Calu3 (cell line): Measurements from ENCODE around the gene CLCA1. TPM values are rescaled to one million over a fixed set of nuclear protein-coding genes. Genes with fewer than 3 reads are reported as not detected.
"Not testable (repeated sequence)": the region's sequence is repeated elsewhere in the genome, so short reads cannot be mapped to it uniquely, and the experiment has no call there.

ENCODE experiments used
- BruUV-seq: library from RNA; stranded (reverse); fragments of 400-500 nt; replicated peaks from 2 replicates; lab custom pipeline; 2021; lab: Mats Ljungman, UMichigan
- CTCF ChIA-PET: fragments of 300-600 bp; sonication (Branson Sonifier 250); formaldehyde crosslinking; loops from one replicate; lab custom pipeline; 2022; ENCODE audit warnings: antibody characterized with exemption; lab: Charles Lee
- DNase-seq: peaks from one replicate; pipeline ENCODE4 v3.0.0; 2022
- H3K27ac Mint-ChIP-seq: one replicate; pipeline ENCODE4 v1.8.0; 2022; ENCODE audit warnings: mixed read lengths; ENCODE audit not compliant: unreplicated experiment
- H3K27me3 Mint-ChIP-seq: one replicate; pipeline ENCODE4 v1.8.0; 2022; ENCODE audit warnings: mixed read lengths; ENCODE audit not compliant: unreplicated experiment
- H3K36me3 Mint-ChIP-seq: one replicate; pipeline ENCODE4 v1.8.0; 2022; ENCODE audit warnings: mild to moderate bottlenecking, moderate library complexity, mixed read lengths; ENCODE audit not compliant: insufficient read depth, unreplicated experiment
- H3K4me1 Mint-ChIP-seq: one replicate; pipeline ENCODE4 v1.8.0; 2022; ENCODE audit warnings: mild to moderate bottlenecking, low read depth, mixed read lengths; ENCODE audit not compliant: unreplicated experiment
- H3K4me3 Mint-ChIP-seq: one replicate; pipeline ENCODE4 v1.8.0; 2022; ENCODE audit warnings: mild to moderate bottlenecking, low read depth, moderate library complexity, mixed read lengths; ENCODE audit not compliant: unreplicated experiment
- H3K9me3 Mint-ChIP-seq: one replicate; pipeline ENCODE4 v1.8.0; 2022; ENCODE audit warnings: low read depth, mixed read lengths; ENCODE audit not compliant: unreplicated experiment
- CTCF ChIP-seq: fragments of 200-600 bp; IDR thresholded peaks from one replicate; pipeline ENCODE4 v1.8.0; 2022; ENCODE audit warnings: antibody characterized with exemption; ENCODE audit not compliant: unreplicated experiment
- intact Hi-C: fragments of 100-400 bp; cut with micrococcal nuclease; formaldehyde crosslinking; loops from one replicate; pipeline ENCODE4 v1.10.0; 2022; ENCODE audit not compliant: unreplicated experiment
- total RNA-seq: library from RNA; stranded (reverse); gene quantifications from 2 replicates; pipeline ENCODE4 v1.2.3, GENCODE V29; 2022

CLCA1 gene
- total RNA-seq, 1 experiment from 2014 or later, result not detected

GRCh38 chr1:86500714-86501113 lies 32.0 kb downstream of the CLCA1 start:
- intact Hi-C loops, result no loop called here
- CTCF ChIA-PET, result no interaction called here
- no peak for DNase-seq
- Mint-ChIP-seq H3K4me1 (peaks cover 26% of the 10 kb centered on the region), H3K9me3 (no peaks in the 10 kb centered on the region), H3K4me3 (no peak overlapping the region), H3K36me3 (peaks cover 6% of the 10 kb centered on the region), H3K27me3 (peaks cover 31% of the 10 kb centered on the region), H3K27ac (no peak overlapping the region)
- BruUV-seq, result no TSS peak
- no peak for TF ChIP-seq CTCF

DNA sequence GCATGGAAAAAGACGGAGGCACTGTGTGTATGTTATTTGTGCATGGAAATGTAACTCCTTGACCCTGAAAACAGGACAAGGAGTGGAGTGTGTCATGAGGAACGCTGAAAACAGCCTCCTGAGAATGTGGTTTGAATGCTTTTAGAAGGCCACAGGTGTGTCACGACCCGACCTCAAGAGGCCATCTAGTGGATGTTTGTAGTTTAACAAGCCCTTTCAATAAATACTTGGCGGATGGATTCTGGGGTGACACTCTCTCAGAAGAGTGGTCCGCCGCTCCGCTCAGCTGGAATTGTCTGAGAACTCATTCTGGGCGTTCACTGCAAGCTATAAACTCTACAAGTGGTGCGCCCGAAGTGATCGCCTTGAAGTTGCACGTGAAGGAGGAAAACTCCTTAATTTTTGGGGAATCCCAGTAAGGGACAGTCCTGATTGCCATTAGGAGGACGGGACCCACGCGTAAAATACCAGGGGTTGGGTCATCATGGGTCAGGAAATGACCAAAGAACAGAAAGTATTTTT lies 33.5 kb downstream of the CLCA1 start:
- DNase-seq, result peak; percentile 48
- H3K36me3 Mint-ChIP-seq, BruUV-seq, H3K9me3 Mint-ChIP-seq: not testable (repeated sequence)
- peak overlapping the region; percentile 76 for H3K4me3 Mint-ChIP-seq
- intact Hi-C loops, result loop anchor here (1.0 kb wide), 3 partner anchors 28 to 122 kb away; no protein-coding TSS in a partner anchor
- H3K4me1 Mint-ChIP-seq, result peaks cover 26% of the 10 kb centered on the region
- peak; percentile 50 for TF ChIP-seq CTCF
- CTCF ChIA-PET, result interaction anchor here (0.6 to 0.8 kb wide), 2 partner anchors 64 to 122 kb away, joined by 3 to 5 read pairs; no protein-coding TSS in a partner anchor
- H3K27ac Mint-ChIP-seq, result peak overlapping the region; percentile 21
- H3K27me3 Mint-ChIP-seq, result peaks cover 20% of the 10 kb centered on the region

DNA sequence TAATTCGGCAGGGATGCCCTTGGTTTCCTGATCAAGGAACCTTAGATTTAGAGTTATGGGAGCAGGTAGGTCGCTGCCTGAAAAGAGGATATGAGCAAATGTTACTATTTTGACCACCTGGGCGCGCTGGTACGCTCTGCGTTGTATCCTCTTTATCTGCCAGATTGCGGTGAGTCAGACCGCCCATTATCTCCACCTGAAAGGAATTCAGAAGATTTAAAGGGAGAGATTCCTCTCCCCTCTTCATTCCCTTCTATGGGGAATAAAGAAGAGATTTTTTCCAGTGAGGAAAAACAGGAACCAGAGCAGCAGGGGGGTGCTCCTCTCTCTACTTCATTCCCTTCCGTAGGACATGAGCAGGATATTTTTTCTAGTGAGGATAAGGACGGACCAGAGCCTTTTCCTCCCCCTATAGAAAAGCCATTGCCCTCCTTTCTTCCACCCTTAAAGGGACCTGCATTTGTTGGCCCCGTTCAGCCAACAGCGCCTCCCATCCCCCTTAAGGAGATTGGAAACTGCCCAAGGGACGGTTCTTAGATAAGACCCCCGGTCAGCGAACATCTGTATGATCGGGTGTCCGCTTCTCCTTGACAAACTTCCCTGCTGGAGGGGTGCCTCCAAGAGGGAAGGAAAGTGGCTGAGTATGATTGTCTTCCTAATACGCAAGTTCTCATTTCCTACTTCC lies 34.1 kb downstream of the CLCA1 start:
- peaks cover 6% of the 10 kb centered on the region for H3K36me3 Mint-ChIP-seq
- CTCF ChIA-PET, result interaction anchor here (0.8 kb wide), 1 partner anchor 123 kb away, joined by 5 read pairs; no protein-coding TSS in a partner anchor
- peaks cover 14% of the 10 kb centered on the region for H3K27me3 Mint-ChIP-seq
- H3K9me3 Mint-ChIP-seq, result no peaks in the 10 kb centered on the region
- no peak for TF ChIP-seq CTCF
- BruUV-seq, result no TSS peak
- intact Hi-C loops, result loop anchor here (1.0 kb wide), 3 partner anchors 29 to 123 kb away; no protein-coding TSS in a partner anchor
- DNase-seq, result peak; percentile 46
- peak overlapping the region; percentile 76 for H3K4me3 Mint-ChIP-seq
- H3K27ac Mint-ChIP-seq, result peak overlapping the region; percentile 21
- peaks cover 26% of the 10 kb centered on the region for H3K4me1 Mint-ChIP-seq

- CTCF ChIA-PET, result interaction anchor here (0.7 kb wide), 1 partner anchor 121 kb away, joined by 3 read pairs; no protein-coding TSS in a partner anchor
- peaks cover 6% of the 10 kb centered on the region for H3K36me3 Mint-ChIP-seq
- peaks cover 7% of the 10 kb centered on the region for H3K27me3 Mint-ChIP-seq
- peaks cover 26% of the 10 kb centered on the region for H3K4me1 Mint-ChIP-seq
- no peaks in the 10 kb centered on the region for H3K9me3 Mint-ChIP-seq
- no peak for DNase-seq
- intact Hi-C loops, result no loop called here
- peak overlapping the region; percentile 76 for H3K4me3 Mint-ChIP-seq
- BruUV-seq, result no TSS peak
- TF ChIP-seq CTCF, result no peak
- H3K27ac Mint-ChIP-seq, result no peak overlapping the region
Measured at GRCh38 chr1:86503406-86504136, 34.8 kb downstream of the CLCA1 start.
